GM20000 (cell line): Measurements from ENCODE around the gene CMIP.

Experiments
- DNase-seq: peaks from one replicate; pipeline ENCODE4 v3.0.0; 2012; ENCODE audit warnings: low spot score
- TF ChIP-seq, protein P1 (sequence below): IDR thresholded peaks from 2 replicates; pipeline ENCODE4 v1.5.1; 2012; ENCODE audit warnings: mild to moderate bottlenecking, control low read depth; ENCODE audit errors: extremely low read depth, missing control alignments

The CMIP gene

GRCh38 chr16:81495321-81496234 is 51.0 kb downstream of the CMIP start:
- DNase-seq: no peak
- TF ChIP-seq, protein P1, sequence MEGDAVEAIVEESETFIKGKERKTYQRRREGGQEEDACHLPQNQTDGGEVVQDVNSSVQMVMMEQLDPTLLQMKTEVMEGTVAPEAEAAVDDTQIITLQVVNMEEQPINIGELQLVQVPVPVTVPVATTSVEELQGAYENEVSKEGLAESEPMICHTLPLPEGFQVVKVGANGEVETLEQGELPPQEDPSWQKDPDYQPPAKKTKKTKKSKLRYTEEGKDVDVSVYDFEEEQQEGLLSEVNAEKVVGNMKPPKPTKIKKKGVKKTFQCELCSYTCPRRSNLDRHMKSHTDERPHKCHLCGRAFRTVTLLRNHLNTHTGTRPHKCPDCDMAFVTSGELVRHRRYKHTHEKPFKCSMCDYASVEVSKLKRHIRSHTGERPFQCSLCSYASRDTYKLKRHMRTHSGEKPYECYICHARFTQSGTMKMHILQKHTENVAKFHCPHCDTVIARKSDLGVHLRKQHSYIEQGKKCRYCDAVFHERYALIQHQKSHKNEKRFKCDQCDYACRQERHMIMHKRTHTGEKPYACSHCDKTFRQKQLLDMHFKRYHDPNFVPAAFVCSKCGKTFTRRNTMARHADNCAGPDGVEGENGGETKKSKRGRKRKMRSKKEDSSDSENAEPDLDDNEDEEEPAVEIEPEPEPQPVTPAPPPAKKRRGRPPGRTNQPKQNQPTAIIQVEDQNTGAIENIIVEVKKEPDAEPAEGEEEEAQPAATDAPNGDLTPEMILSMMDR: no peak

DNA sequence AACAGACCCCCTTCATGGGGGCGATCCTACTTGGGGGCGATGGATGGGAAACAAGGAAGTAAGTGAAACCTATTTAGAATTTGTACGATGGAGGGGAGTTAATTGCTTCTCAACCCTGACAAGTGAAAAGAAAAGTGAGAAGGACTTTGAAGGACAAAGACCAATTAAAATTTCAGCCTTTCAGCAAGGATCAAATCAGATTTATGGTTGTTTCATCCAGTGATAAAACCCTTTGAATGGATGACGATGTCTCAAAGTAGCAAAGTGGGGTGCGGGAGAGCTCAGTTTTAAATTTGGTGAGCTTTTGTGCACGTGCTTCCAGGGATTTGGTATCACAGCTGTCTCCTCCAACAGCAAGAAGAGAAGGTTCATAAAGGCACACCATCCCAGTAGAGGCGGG is 51.7 kb downstream of the CMIP start:
- no peak for DNase-seq

DNA sequence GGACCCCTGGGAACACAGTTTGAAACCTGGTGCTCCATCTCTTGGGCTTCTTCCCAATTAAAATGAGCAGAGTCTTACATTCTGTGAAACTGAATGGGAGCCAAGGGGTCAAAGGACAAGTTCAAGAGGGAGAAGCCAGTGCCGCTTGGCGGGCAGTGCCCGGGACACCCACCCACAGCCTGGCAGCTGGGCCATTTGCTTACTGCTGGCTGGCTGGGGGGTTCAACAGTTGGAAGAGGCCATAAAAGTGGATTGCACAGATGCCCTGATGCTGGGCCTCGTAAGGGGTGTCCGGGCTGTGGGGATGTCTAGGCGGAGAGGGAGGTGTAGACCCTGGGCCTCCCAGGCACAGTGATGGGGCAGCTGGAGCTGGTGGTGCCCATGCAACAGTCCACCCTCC is 52.1 kb downstream of the CMIP start:
- TF ChIP-seq, protein P1: no peak
- no peak for DNase-seq

More for the DNA sequence above, 51.7 kb downstream of the CMIP start:
- TF ChIP-seq, protein P1: no peak

DNA sequence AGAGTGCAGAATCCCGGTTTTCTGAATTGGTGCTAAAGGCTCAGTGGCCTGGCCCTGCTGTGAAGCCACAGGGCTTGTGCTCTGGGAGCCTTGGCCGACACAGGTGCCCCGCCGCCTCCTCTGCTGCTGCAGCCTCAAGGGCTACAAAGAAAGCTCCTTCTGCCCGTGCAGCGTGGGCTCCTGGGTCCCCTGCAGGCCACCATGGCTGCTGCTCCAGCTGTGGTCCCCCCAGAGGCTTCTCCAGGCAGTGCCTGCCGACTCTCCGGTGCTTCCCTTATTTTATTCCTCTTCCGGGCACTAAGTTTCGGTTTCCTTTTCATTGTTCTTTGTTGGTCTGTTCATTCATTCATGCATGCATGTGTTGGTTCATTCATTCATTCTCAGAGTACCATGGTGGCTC is 53.1 kb downstream of the CMIP start:
- TF ChIP-seq, protein P1: no peak
- DNase-seq: peak; percentile 54

DNA sequence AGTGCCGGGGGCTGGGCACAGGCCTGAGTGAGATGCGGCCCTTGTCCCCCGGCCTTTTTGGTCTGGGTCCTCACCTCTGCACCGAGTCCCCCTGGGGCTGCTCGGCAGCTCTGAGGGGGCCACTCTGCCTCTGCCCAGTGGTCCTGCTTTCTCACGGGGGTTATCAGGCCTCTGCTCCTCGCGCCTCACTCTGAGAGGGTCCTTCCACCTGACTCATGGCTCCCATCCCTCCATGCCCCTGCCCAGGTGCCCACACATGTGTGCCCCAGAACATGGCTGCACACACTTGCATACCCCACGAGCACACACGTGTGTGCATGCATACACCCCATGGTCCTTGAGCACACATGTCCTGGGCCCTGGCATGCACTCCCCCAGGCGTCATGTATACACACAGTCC is 53.7 kb downstream of the CMIP start:
- no peak for DNase-seq
- TF ChIP-seq, protein P1: no peak

- DNase-seq: no peak
- TF ChIP-seq, protein P1: no peak
These were observed 55.2 kb downstream of the CMIP start for GRCh38 chr16:81499576-81500380.
